ENCODE measurements around the gene PSMD1. TPM values are rescaled to one million over a fixed set of nuclear protein-coding genes. Genes with fewer than 3 reads are reported as not detected.

Gene PSMD1
- total RNA-seq, 4 donors from 2014 or later: 51.5 to 116 (median 67.9) TPM

- WGBS, 2 donors: 73 to 92% methylated on average over 8 of the region's 8 CpGs
- TF ChIP-seq POLR2A (IDR thresholded peaks at IDR 0.05): no peak
- no peak for TF ChIP-seq CTCF (IDR thresholded peaks at IDR 0.05)
- Histone ChIP-seq H3K27ac (no peak overlapping the region), H3K4me3 (no peak overlapping the region), H3K4me1 (peaks cover 0 to 17% (median 13%) of the 10 kb centered on the region in 3 donors), H3K9me3 (no peaks in the 10 kb centered on the region), H3K36me3 (no peaks in the 10 kb centered on the region), H3K27me3 (no peaks in the 10 kb centered on the region)
- no peak for DNase-seq
- intact Hi-C loops (cut with DNase I): no loop called here
Measured at GRCh38 chr2:231183851-231184250, 127.2 kb downstream of the PSMD1 start.

GRCh38 chr2:231184319-231184718 lies 127.7 kb downstream of the PSMD1 start:
- no peak for DNase-seq
- Histone ChIP-seq H3K4me1 (peaks cover 0 to 17% (median 13%) of the 10 kb centered on the region in 3 donors), H3K9me3 (no peaks in the 10 kb centered on the region), H3K27ac (no peak overlapping the region), H3K36me3 (no peaks in the 10 kb centered on the region), H3K27me3 (no peaks in the 10 kb centered on the region), H3K4me3 (no peak overlapping the region)
- TF ChIP-seq POLR2A (IDR thresholded peaks at IDR 0.05) (no peak), CTCF (IDR thresholded peaks at IDR 0.05) (no peak)
- WGBS, 2 donors: 85 to 93% methylated on average over 3 to 4 of the region's 4 CpGs
- intact Hi-C loops (cut with DNase I): no loop called here

- Histone ChIP-seq H3K4me1 (peaks cover 0 to 23% (median 13%) of the 10 kb centered on the region in 3 donors), H3K36me3 (no peaks in the 10 kb centered on the region), H3K27ac (peak overlapping the region in 2 of 4 donors; percentile 17 to 41), H3K27me3 (peaks cover 0 to 7% (median 0%) of the 10 kb centered on the region in 4 donors), H3K4me3 (no peak overlapping the region), H3K9me3 (no peaks in the 10 kb centered on the region)
- no peak for DNase-seq
- WGBS, 2 donors: 66 to 78% methylated on average over 5 to 10 of the region's 11 CpGs
- intact Hi-C loops (cut with DNase I): no loop called here
- TF ChIP-seq POLR2A (IDR thresholded peaks at IDR 0.05): no peak
Measured at GRCh38 chr2:231185050-231185725, 128.5 kb downstream of the PSMD1 start.

GRCh38 chr2:231185886-231186285 lies 129.2 kb downstream of the PSMD1 start:
- Histone ChIP-seq H3K27ac (peak overlapping the region in 2 of 4 donors; percentile 17 to 41), H3K4me1 (peaks cover 0 to 30% (median 18%) of the 10 kb centered on the region in 3 donors), H3K36me3 (no peaks in the 10 kb centered on the region), H3K27me3 (peaks cover 0 to 14% (median under 1%) of the 10 kb centered on the region in 4 donors), H3K9me3 (no peaks in the 10 kb centered on the region), H3K4me3 (no peak overlapping the region)
- DNase-seq: no peak
- intact Hi-C loops (cut with DNase I): no loop called here
- TF ChIP-seq CTCF (IDR thresholded peaks at IDR 0.05) (no peak), POLR2A (IDR thresholded peaks at IDR 0.05) (no peak)
- 78 to 83% methylated on average over 1 to 2 of the region's 4 CpGs for WGBS, 2 donors

GRCh38 chr2:231186325-231186724 lies 129.7 kb downstream of the PSMD1 start:
- no peak for DNase-seq
- intact Hi-C loops (cut with DNase I): no loop called here
- Histone ChIP-seq H3K27me3 (peaks cover 0 to 19% (median 2%) of the 10 kb centered on the region in 4 donors), H3K36me3 (no peaks in the 10 kb centered on the region), H3K9me3 (no peaks in the 10 kb centered on the region), H3K4me3 (no peak overlapping the region), H3K4me1 (peaks cover 0 to 35% (median 22%) of the 10 kb centered on the region in 3 donors), H3K27ac (peak overlapping the region in 1 of 4 donors; percentile 41)
- TF ChIP-seq CTCF (IDR thresholded peaks at IDR 0.05) (no peak), POLR2A (IDR thresholded peaks at IDR 0.05) (no peak)
- 85 to 91% methylated on average over 5 to 6 of the region's 7 CpGs for WGBS, 2 donors

Measured in esophagus squamous epithelium (tissue), 5 donors.